GM23338 (cell line): ENCODE results near the gene BEST1. TPM values are rescaled to one million over a fixed set of nuclear protein-coding genes. Genes with fewer than 3 reads are reported as not detected.

Experiments
- ATAC-seq: fragments of 200-7000 bp; cut with Tn5 transposase; 3 replicates; pipeline ENCODE4 v1.9.1; 2020
- DNase-seq: peaks from one replicate; pipeline ENCODE4 v3.0.0-alpha.2; 2015; ENCODE audit warnings: low spot score
- H2AFZ ChIP-seq: fragments of 200-600 bp; sonication (generic); 2 replicates; pipeline ENCODE4 v1.8.0; 2016; ENCODE audit warnings: antibody characterized with exemption, mild to moderate bottlenecking, moderate library complexity
- H3F3A ChIP-seq: fragments of 200-600 bp; sonication (generic); replicated peaks from 2 replicates; pipeline ENCODE4 v1.8.0; 2017; ENCODE audit warnings: antibody characterized with exemption, mixed run types, low read depth
- H3K27ac ChIP-seq: fragments of 200-600 bp; sonication (generic); 2 replicates; pipeline ENCODE4 v1.6.1; 2016; ENCODE audit warnings: low read depth
- H3K27me3 ChIP-seq: fragments of 200-600 bp; sonication (generic); 2 replicates; pipeline ENCODE4 v1.8.0; 2016; ENCODE audit warnings: mild to moderate bottlenecking, mixed run types, moderate library complexity; ENCODE audit not compliant: insufficient read depth
- H3K36me3 ChIP-seq: fragments of 200-600 bp; sonication (generic); 2 replicates; pipeline ENCODE4 v1.8.0; 2016; ENCODE audit warnings: mild to moderate bottlenecking; ENCODE audit not compliant: insufficient read depth
- H3K4me1 ChIP-seq: fragments of 200-600 bp; sonication (generic); 2 replicates; pipeline ENCODE4 v1.8.0; 2016; ENCODE audit warnings: mild to moderate bottlenecking, moderate library complexity; ENCODE audit not compliant: insufficient read depth
- H3K4me2 ChIP-seq: fragments of 200-600 bp; sonication (generic); 2 replicates; pipeline ENCODE4 v1.7.1; 2017; ENCODE audit warnings: mixed run types
- H3K4me3 ChIP-seq: fragments of 200-600 bp; sonication (generic); 2 replicates; pipeline ENCODE4 v1.6.1; 2016; ENCODE audit warnings: mixed run types
- H3K79me2 ChIP-seq: fragments of 200-600 bp; sonication (generic); replicated peaks from 2 replicates; pipeline ENCODE4 v1.8.0; 2017; ENCODE audit warnings: mild to moderate bottlenecking; ENCODE audit not compliant: insufficient read depth
- H3K9me2 ChIP-seq: fragments of 200-600 bp; sonication (generic); 2 replicates; pipeline ENCODE4 v1.8.0; 2017; ENCODE audit not compliant: insufficient read depth
- H4K20me1 ChIP-seq: fragments of 200-600 bp; sonication (generic); replicated peaks from 2 replicates; pipeline ENCODE4 v1.8.0; 2017; ENCODE audit warnings: mild to moderate bottlenecking; ENCODE audit not compliant: insufficient read depth
- H3K27ac Mint-ChIP-seq: 2 replicates; pipeline ENCODE4 v1.8.0; 2020; ENCODE audit warnings: inconsistent platforms, mild to moderate bottlenecking, moderate library complexity, mixed read lengths
- H3K27me3 Mint-ChIP-seq: 3 replicates; pipeline ENCODE4 v1.8.0; 2022; ENCODE audit warnings: low read depth, mild to moderate bottlenecking, moderate library complexity, mixed read lengths, inconsistent platforms; ENCODE audit not compliant: insufficient read depth, poor library complexity
- H3K36me3 Mint-ChIP-seq: 3 replicates; pipeline ENCODE4 v1.8.0; 2021; ENCODE audit warnings: low read depth, mild to moderate bottlenecking, inconsistent platforms, moderate library complexity, mixed read lengths
- H3K4me1 Mint-ChIP-seq: 3 replicates; pipeline ENCODE4 v1.8.0; 2020; ENCODE audit warnings: mild to moderate bottlenecking, inconsistent platforms, mixed read lengths
- H3K4me3 Mint-ChIP-seq: 3 replicates; pipeline ENCODE4 v1.8.0; 2021; ENCODE audit warnings: moderate library complexity, mild to moderate bottlenecking, inconsistent platforms, mixed read lengths
- H3K9me3 Mint-ChIP-seq: 3 replicates; pipeline ENCODE4 v1.8.0; 2020; ENCODE audit warnings: moderate library complexity, mild to moderate bottlenecking, inconsistent platforms, mixed read lengths
- CREB1 ChIP-seq: fragments of 250-450 bp; sonication (Bioruptor Pico); IDR thresholded peaks from 2 replicates; pipeline ENCODE4 v1.5.0; 2020; ENCODE audit warnings: low read depth, mild to moderate bottlenecking, moderate library complexity
- EZH2phosphoT487 ChIP-seq: fragments of 200-600 bp; sonication (generic); IDR thresholded peaks from one replicate; pipeline ENCODE4 v1.8.1; 2018; ENCODE audit warnings: antibody characterized with exemption; ENCODE audit not compliant: unreplicated experiment
- JUNB ChIP-seq: IDR thresholded peaks from one replicate; pipeline ENCODE4 v1.6.1; 2016; ENCODE audit warnings: antibody characterized with exemption; ENCODE audit not compliant: unreplicated experiment
- POLR2AphosphoS5 ChIP-seq: IDR thresholded peaks from 2 replicates; pipeline ENCODE4 v1.6.1; 2016; ENCODE audit warnings: antibody characterized with exemption, low read depth
- REST ChIP-seq: IDR thresholded peaks from one replicate; pipeline ENCODE4 v1.6.1; 2018; ENCODE audit warnings: antibody characterized with exemption; ENCODE audit not compliant: unreplicated experiment
- STAT1 ChIP-seq: IDR thresholded peaks from one replicate; pipeline ENCODE4 v1.6.1; 2016; ENCODE audit warnings: antibody characterized with exemption; ENCODE audit not compliant: unreplicated experiment
- polyA plus RNA-seq: library from polyadenylated mRNA; unstranded; fragments of >200 nt; fragmentation: Nextera tagmentation; extraction: Ambion mirVana; gene quantifications from 2 replicates; pipeline ENCODE4 v1.2.1, GENCODE V29; 2016
- total RNA-seq: library from RNA; depleted of rRNA; stranded (reverse); fragments of >200 nt; shearing (Covaris generic); gene quantifications from 2 replicates; pipeline ENCODE4 v1.2.3, GENCODE V29; 2014
- TF ChIP-seq, protein P1 (sequence below): IDR thresholded peaks from 2 replicates; pipeline ENCODE4 v1.6.1; 2016; ENCODE audit warnings: antibody characterized with exemption

Gene BEST1
- total and polyA plus RNA-seq, 2 experiments from 2014 or later, result 0.35 to 0.44 TPM

- H2AFZ ChIP-seq, result no peak overlapping the region
- H3K27ac ChIP-seq, result no peak overlapping the region
- H3K4me2 ChIP-seq, result no peak overlapping the region
- TF ChIP-seq POLR2AphosphoS5, result no peak
- no peak for TF ChIP-seq JUNB
- no peak for TF ChIP-seq REST
- no peak for TF ChIP-seq CREB1 (CRISPR knock-in tag)
- no peak for TF ChIP-seq STAT1
- TF ChIP-seq EZH2phosphoT487, result no peak
- TF ChIP-seq, protein P1, sequence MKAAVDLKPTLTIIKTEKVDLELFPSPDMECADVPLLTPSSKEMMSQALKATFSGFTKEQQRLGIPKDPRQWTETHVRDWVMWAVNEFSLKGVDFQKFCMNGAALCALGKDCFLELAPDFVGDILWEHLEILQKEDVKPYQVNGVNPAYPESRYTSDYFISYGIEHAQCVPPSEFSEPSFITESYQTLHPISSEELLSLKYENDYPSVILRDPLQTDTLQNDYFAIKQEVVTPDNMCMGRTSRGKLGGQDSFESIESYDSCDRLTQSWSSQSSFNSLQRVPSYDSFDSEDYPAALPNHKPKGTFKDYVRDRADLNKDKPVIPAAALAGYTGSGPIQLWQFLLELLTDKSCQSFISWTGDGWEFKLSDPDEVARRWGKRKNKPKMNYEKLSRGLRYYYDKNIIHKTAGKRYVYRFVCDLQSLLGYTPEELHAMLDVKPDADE, result no peak
- no peaks in the 10 kb centered on the region for H3K9me2 ChIP-seq
- H3K4me3 ChIP-seq, result no peak overlapping the region
- no peaks in the 10 kb centered on the region; the same call in 1 of the 2 replicates for H3K36me3 ChIP-seq
- DNase-seq (no peak), ATAC-seq (no peak)
- Mint-ChIP-seq H3K27ac (0 out of 2 replicates have a peak overlapping the region, but pooled peaks have one; percentile 12), H3K4me3 (no peak overlapping the region), H3K9me3 (no peaks in the 10 kb centered on the region; the same call in 2 of the 3 replicates), H3K4me1 (peaks cover 21% of the 10 kb centered on the region), H3K27me3 (peaks cover 32% of the 10 kb centered on the region), H3K36me3 (no peaks in the 10 kb centered on the region; the same call in 2 of the 3 replicates)
- no peaks in the 10 kb centered on the region for H3F3A ChIP-seq
- H3K27me3 ChIP-seq, result peaks cover 14% of the 10 kb centered on the region
- no peaks in the 10 kb centered on the region for H3K79me2 ChIP-seq
- no peaks in the 10 kb centered on the region for H4K20me1 ChIP-seq
- H3K4me1 ChIP-seq, result peaks cover 14% of the 10 kb centered on the region
These were observed 37.0 kb upstream of the BEST1 start for GRCh38 chr11:61912991-61913698.

GRCh38 chr11:61913699-61914395 is 36.3 kb upstream of the BEST1 start:
- no peak overlapping the region for H3K4me3 ChIP-seq
- H3K27ac Mint-ChIP-seq, result no peak overlapping the region
- peaks cover 18% of the 10 kb centered on the region for H3K4me1 Mint-ChIP-seq
- no peaks in the 10 kb centered on the region for H3F3A ChIP-seq
- H3K27me3 Mint-ChIP-seq, result peaks cover 38% of the 10 kb centered on the region
- no peaks in the 10 kb centered on the region for H3K79me2 ChIP-seq
- ATAC-seq, result no peak
- DNase-seq, result no peak
- H3K9me2 ChIP-seq, result no peaks in the 10 kb centered on the region
- H3K27me3 ChIP-seq, result peaks cover 19% of the 10 kb centered on the region
- no peak overlapping the region for H3K4me3 Mint-ChIP-seq
- peaks cover 8% of the 10 kb centered on the region for H3K4me1 ChIP-seq
- no peak overlapping the region for H3K4me2 ChIP-seq
- no peaks in the 10 kb centered on the region for H3K36me3 ChIP-seq
- H3K36me3 Mint-ChIP-seq, result no peaks in the 10 kb centered on the region; the same call in 2 of the 3 replicates
- no peak overlapping the region for H2AFZ ChIP-seq
- no peaks in the 10 kb centered on the region for H4K20me1 ChIP-seq
- H3K27ac ChIP-seq, result no peak overlapping the region
- no peak for TF ChIP-seq REST
- TF ChIP-seq, protein P1, result no peak
- no peaks in the 10 kb centered on the region; the same call in 2 of the 3 replicates for H3K9me3 Mint-ChIP-seq
